ENCODE data around the gene CACNA2D3.

Gene CACNA2D3

DNA sequence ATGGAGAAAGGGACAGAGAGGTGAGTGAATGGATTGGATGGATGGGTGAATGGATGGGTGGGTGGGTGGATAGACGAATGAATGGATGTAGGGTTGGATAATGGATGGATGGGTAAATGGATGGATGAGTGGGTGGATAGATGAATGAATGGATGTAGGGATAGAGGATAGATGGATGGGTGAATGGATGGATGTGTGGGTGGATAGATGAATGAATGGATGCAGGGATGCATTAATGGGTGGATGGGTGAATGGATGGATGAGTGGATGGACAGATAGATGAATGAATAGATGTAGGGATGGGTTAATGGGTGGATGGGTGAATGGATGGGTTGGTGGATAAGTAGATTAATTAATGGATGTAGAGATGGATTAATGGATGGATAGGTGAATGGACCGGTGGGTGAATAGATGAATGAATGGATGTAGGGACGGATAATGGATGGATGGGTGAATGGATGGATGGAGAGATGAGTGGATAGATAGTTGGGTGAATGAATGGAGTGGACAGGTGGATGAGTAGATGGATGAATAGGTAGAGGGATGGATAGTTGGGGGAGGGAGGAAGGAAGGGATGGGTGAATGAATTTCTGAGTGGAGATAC, 28.6 kb downstream of the CACNA2D3 start:
- TF ChIP-seq TAF1 (IDR thresholded peaks at IDR 0.05; ENCODE audit: borderline replicate concordance, insufficient read depth, low read length), result no peak

DNA sequence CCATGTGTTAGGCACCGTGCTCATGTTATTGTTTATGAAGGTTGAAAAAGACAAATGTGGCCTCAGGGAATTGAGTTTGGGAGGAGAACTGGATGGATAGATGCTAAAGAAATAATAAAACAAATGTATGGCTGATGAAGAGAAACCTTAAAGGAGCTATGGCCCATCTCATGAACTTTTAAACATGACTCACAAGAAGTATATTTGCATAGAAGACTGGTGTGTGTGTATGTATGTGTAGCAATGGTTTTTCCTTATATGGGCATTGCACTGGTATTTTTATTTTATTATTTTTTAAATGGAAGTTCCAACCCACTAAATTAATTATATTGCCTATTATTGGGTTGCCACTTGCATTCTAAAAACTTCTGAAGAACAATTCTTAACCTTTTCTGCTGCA, 31.1 kb downstream of the CACNA2D3 start:
- TF ChIP-seq, protein P1, sequence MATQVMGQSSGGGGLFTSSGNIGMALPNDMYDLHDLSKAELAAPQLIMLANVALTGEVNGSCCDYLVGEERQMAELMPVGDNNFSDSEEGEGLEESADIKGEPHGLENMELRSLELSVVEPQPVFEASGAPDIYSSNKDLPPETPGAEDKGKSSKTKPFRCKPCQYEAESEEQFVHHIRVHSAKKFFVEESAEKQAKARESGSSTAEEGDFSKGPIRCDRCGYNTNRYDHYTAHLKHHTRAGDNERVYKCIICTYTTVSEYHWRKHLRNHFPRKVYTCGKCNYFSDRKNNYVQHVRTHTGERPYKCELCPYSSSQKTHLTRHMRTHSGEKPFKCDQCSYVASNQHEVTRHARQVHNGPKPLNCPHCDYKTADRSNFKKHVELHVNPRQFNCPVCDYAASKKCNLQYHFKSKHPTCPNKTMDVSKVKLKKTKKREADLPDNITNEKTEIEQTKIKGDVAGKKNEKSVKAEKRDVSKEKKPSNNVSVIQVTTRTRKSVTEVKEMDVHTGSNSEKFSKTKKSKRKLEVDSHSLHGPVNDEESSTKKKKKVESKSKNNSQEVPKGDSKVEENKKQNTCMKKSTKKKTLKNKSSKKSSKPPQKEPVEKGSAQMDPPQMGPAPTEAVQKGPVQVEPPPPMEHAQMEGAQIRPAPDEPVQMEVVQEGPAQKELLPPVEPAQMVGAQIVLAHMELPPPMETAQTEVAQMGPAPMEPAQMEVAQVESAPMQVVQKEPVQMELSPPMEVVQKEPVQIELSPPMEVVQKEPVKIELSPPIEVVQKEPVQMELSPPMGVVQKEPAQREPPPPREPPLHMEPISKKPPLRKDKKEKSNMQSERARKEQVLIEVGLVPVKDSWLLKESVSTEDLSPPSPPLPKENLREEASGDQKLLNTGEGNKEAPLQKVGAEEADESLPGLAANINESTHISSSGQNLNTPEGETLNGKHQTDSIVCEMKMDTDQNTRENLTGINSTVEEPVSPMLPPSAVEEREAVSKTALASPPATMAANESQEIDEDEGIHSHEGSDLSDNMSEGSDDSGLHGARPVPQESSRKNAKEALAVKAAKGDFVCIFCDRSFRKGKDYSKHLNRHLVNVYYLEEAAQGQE (IDR thresholded peaks at IDR 0.05; ENCODE audit: insufficient read depth in 1 of 2, low read depth in 2 of 2, low read length in 2 of 2), result no peak
- no peak for TF ChIP-seq TAF1 (IDR thresholded peaks at IDR 0.05; ENCODE audit: borderline replicate concordance, insufficient read depth, low read length)
- no peak for TF ChIP-seq POLR2AphosphoS5 (IDR thresholded peaks at IDR 0.05; ENCODE audit: low read depth, low read length)
- TF ChIP-seq SIN3A (IDR thresholded peaks at IDR 0.05; ENCODE audit: borderline replicate concordance, insufficient read depth, low read length), result no peak
- no peak for TF ChIP-seq FOXP2 (optimal IDR thresholded peaks at IDR 0.05; ENCODE audit: borderline replicate concordance, extremely low read depth, extremely low read length, insufficient read depth)

DNA sequence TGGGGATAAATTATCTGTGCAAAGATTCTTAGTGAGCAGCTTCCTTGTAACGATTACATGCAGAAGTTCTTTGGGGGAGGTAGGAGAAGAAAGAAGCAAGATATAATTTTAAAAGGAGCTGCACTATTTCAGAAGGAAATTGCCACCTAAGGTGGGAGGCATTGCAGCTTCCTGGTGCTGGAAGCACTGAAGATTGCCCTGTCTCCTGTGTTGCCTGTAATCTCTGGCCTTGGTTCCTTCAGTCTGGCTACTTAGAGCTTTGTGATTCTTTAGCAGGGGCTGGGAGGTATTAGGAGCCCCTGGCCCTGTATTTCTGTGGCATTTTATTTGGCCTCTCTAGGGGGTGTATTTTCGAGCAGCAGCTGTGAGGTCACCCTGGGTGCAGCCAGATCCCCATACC, 35.5 kb downstream of the CACNA2D3 start:
- no peak for TF ChIP-seq TAF1 (IDR thresholded peaks at IDR 0.05; ENCODE audit: borderline replicate concordance, insufficient read depth, low read length)
- TF ChIP-seq POLR2AphosphoS5 (IDR thresholded peaks at IDR 0.05; ENCODE audit: low read depth, low read length), result no peak
- TF ChIP-seq, protein P1 (IDR thresholded peaks at IDR 0.05; ENCODE audit: insufficient read depth in 1 of 2, low read depth in 2 of 2, low read length in 2 of 2), result no peak

DNA sequence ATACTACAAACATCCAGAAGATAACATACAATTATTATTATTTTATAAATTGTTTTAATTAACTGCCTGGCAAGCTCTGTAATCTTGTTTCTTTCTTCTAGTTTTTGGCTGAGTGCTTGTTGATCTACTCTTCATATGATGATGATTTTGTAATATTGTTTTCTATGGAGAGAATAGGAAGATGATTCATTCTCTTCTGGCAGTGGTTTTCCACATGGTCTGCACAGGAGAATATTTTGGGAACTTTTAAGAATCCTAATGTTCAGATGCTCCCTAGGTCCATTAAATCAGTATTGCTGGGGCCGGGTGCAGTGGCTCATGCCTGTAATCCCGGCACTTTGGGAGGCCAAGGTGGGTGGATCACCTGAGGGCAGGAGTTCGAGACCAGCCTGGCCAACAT, 37.6 kb downstream of the CACNA2D3 start:
- TF ChIP-seq SIN3A (IDR thresholded peaks at IDR 0.05; ENCODE audit: borderline replicate concordance, insufficient read depth, low read length) (no peak), POLR2AphosphoS5 (IDR thresholded peaks at IDR 0.05; ENCODE audit: low read depth, low read length) (no peak), TAF1 (IDR thresholded peaks at IDR 0.05; ENCODE audit: borderline replicate concordance, insufficient read depth, low read length) (no peak), FOXP2 (optimal IDR thresholded peaks at IDR 0.05; ENCODE audit: borderline replicate concordance, extremely low read depth, extremely low read length, insufficient read depth) (no peak)
- TF ChIP-seq, protein P1 (IDR thresholded peaks at IDR 0.05; ENCODE audit: insufficient read depth in 1 of 2, low read depth in 2 of 2, low read length in 2 of 2), result no peak

DNA sequence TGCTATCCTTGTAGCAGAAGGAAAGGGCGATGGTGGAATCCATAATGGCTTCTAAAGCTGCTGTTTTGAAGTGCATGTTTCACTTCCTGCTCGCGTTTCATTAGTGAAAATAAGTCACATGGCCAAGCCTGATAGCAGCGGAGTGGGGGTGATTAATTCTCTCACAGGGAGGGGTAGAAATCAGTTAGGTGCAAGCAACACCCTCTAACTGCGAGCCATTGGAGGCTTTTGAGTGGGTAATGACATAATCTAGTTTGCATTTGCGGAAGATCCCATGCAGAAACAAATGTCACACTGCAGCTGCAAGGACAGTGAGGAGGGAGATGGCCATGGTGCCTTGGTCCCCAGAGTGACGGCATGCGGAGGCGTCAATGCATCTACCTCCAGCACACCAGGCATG, 41.1 kb downstream of the CACNA2D3 start:
- TF ChIP-seq SIN3A (IDR thresholded peaks at IDR 0.05; ENCODE audit: borderline replicate concordance, insufficient read depth, low read length), result no peak
- TF ChIP-seq, protein P1 (IDR thresholded peaks at IDR 0.05; ENCODE audit: insufficient read depth in 1 of 2, low read depth in 2 of 2, low read length in 2 of 2), result no peak
- TF ChIP-seq TAF1 (IDR thresholded peaks at IDR 0.05; ENCODE audit: borderline replicate concordance, insufficient read depth, low read length), result no peak
- TF ChIP-seq FOXP2 (optimal IDR thresholded peaks at IDR 0.05; ENCODE audit: borderline replicate concordance, extremely low read depth, extremely low read length, insufficient read depth), result no peak
- no peak for TF ChIP-seq POLR2AphosphoS5 (IDR thresholded peaks at IDR 0.05; ENCODE audit: low read depth, low read length)
